HL-60 (cell line): ENCODE results near the gene MAB21L3.

ENCODE experiments used
- DNase-seq, 2 experiments: peaks; one replicate each; pipeline ENCODE4 v3.0.0-alpha.2; 2010 to 2020; ENCODE audit warnings: low read depth in 1 of 2, low spot score in 1 of 2
- H3K27ac ChIP-seq: fragments of 250-450 bp; sonication (Bioruptor Pico); replicated peaks from 2 replicates; pipeline ENCODE4 v1.5.1; 2020; ENCODE audit warnings: mild to moderate bottlenecking, moderate library complexity
- H3K27me3 ChIP-seq: fragments of 250-450 bp; sonication (Bioruptor Pico); 2 replicates; pipeline ENCODE4 v1.5.1; 2021; ENCODE audit warnings: mild to moderate bottlenecking, moderate library complexity; ENCODE audit not compliant: insufficient read depth, poor library complexity, severe bottlenecking
- H3K4me3 ChIP-seq: replicated peaks from 2 replicates; pipeline ENCODE4 v1.5.1; 2011; ENCODE audit warnings: mild to moderate bottlenecking, control low read depth, low read length; ENCODE audit not compliant: insufficient read depth
- GABPA ChIP-seq: IDR thresholded peaks from 2 replicates; pipeline ENCODE4 v1.6.1; 2012; ENCODE audit warnings: low read depth
- POLR2AphosphoS5 ChIP-seq: IDR thresholded peaks from 2 replicates; pipeline ENCODE4 v1.6.1; 2012; ENCODE audit warnings: low read depth
- REST ChIP-seq: IDR thresholded peaks from 2 replicates; pipeline ENCODE4 v1.6.1; 2012; ENCODE audit warnings: low read depth; ENCODE audit not compliant: insufficient replicate concordance
- SPI1 ChIP-seq: IDR thresholded peaks from 2 replicates; pipeline ENCODE4 v1.6.1; 2012; ENCODE audit warnings: low read depth, mild to moderate bottlenecking, borderline replicate concordance
- TF ChIP-seq, protein P1 (sequence below): IDR thresholded peaks from one replicate; pipeline ENCODE4 v1.5.1; 2011; ENCODE audit warnings: low read length, control low read depth, inconsistent platforms; ENCODE audit not compliant: insufficient read depth

The MAB21L3 gene

DNA sequence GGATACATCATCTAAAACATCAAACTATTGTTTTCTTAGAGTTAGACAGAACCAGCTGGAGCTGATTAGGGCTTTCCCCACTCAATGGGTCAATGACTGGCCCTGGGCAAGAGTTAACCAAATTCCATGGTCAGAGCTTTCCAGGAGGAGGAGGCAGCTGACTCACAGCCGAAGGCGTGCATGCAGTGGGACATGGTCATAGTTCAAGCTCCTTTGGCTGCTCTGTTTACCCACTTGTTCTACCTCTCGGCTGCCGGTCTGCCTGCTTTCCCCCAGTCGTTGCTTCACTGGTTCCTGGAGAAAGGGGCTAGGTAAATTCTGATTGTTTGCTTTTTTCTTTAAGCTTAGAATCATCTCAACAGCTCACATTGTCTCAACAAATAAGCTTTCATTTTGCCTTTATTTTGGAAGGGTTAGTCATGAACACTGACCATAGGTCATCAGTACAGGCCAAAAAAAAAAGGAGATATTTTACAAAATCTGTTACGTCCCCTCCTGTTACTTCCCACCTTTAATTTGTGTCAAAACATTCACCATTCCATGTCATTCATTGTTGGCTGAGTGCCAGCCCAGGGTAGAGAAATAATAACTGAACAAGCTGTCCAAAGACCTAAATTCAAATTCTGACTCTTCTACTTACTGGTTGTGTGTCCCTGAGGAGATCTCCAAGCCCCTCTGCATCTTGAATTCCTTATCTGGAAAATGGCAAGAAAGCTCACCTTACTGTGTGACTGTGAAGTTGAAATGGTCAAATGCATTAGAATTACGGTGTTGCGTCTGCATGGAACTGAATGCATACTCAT, 12.0 kb downstream of the MAB21L3 start:
- Histone ChIP-seq H3K27me3 (no peaks in the 10 kb centered on the region), H3K4me3 (no peak overlapping the region), H3K27ac (no peak overlapping the region)
- TF ChIP-seq SPI1 = no peak
- no peak for TF ChIP-seq REST
- TF ChIP-seq, protein P1, sequence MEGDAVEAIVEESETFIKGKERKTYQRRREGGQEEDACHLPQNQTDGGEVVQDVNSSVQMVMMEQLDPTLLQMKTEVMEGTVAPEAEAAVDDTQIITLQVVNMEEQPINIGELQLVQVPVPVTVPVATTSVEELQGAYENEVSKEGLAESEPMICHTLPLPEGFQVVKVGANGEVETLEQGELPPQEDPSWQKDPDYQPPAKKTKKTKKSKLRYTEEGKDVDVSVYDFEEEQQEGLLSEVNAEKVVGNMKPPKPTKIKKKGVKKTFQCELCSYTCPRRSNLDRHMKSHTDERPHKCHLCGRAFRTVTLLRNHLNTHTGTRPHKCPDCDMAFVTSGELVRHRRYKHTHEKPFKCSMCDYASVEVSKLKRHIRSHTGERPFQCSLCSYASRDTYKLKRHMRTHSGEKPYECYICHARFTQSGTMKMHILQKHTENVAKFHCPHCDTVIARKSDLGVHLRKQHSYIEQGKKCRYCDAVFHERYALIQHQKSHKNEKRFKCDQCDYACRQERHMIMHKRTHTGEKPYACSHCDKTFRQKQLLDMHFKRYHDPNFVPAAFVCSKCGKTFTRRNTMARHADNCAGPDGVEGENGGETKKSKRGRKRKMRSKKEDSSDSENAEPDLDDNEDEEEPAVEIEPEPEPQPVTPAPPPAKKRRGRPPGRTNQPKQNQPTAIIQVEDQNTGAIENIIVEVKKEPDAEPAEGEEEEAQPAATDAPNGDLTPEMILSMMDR = no peak
- no peak for TF ChIP-seq GABPA
- no peak for TF ChIP-seq POLR2AphosphoS5
- DNase-seq = no peak

DNA sequence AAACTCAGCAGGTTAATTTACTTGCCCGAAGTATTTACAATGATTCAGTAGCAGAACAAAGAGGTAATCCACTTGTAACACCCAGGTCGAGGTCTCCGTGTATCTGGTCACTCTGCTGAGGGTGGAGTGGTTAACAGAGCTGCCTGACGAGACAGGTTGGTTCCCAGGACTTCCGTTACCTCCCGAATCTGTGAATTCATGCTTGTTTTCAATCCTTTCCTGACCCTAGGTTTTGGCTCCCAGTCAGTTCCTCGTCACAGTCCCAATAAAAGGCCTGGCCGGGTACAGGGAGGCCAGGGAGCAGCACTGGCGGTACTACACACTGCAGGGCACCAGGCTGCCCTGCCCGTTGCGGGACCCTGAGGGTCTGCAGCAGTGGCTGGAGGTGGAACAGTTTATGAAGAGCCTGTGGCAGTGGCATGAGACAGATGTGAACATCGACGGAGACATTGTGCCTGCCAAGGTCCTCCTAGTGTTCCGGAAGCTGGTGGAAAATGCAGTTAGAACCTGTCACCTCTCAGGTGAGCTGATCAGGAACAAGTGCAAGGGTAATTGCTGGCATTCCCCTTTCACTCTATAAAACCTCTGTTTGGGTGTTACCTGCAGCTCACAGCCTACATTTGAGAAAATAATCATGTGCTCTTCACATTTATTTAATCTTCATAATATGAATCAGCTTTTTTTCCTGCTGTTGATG, 12.8 kb downstream of the MAB21L3 start:
- TF ChIP-seq GABPA (no peak), POLR2AphosphoS5 (no peak), REST (no peak), SPI1 (no peak)
- TF ChIP-seq, protein P1 = no peak
- no peak for DNase-seq
- Histone ChIP-seq H3K27ac (no peak overlapping the region), H3K27me3 (no peaks in the 10 kb centered on the region), H3K4me3 (no peak overlapping the region)

GRCh38 chr1:116125758-116126157, 14.6 kb downstream of the MAB21L3 start:
- no peak for DNase-seq
- TF ChIP-seq, protein P1 = no peak
- no peak for TF ChIP-seq GABPA
- no peak for TF ChIP-seq POLR2AphosphoS5
- no peak for TF ChIP-seq SPI1
- TF ChIP-seq REST = no peak
- H3K27ac ChIP-seq = no peak overlapping the region
- H3K27me3 ChIP-seq = no peaks in the 10 kb centered on the region
- H3K4me3 ChIP-seq = no peak overlapping the region
